Measurements from ENCODE around the gene XRN2. TPM values are rescaled to one million over a fixed set of nuclear protein-coding genes. Genes with fewer than 3 reads are reported as not detected.

The XRN2 gene
- polyA plus RNA-seq, 1 donor from 2014 or later, result 142 TPM

GRCh38 chr20:21352703-21353102 lies 49.6 kb downstream of the XRN2 start:
- H3K4me3 ChIP-seq (ENCODE audit: low read length), result no peak overlapping the region
- H3F3A ChIP-seq (ENCODE audit: insufficient read depth, low read length, poor library complexity, severe bottlenecking), result no peaks in the 10 kb centered on the region
- TF ChIP-seq TAF1 (IDR thresholded peaks at IDR 0.05; ENCODE audit: low read depth) (no peak), EP300 (conservative IDR thresholded peaks at IDR 0.05; ENCODE audit: poor library complexity, severe bottlenecking) (no peak), MXI1 (conservative IDR thresholded peaks at IDR 0.05; ENCODE audit: poor library complexity, severe bottlenecking) (no peak), REST (IDR thresholded peaks at IDR 0.05; ENCODE audit: borderline replicate concordance) (no peak), CTCF (IDR thresholded peaks at IDR 0.05; ENCODE audit: poor library complexity, severe bottlenecking) (no peak), SMC3 (conservative IDR thresholded peaks at IDR 0.05; ENCODE audit: poor library complexity) (no peak), RAD21 (conservative IDR thresholded peaks at IDR 0.05) (no peak), POLR2AphosphoS5 (IDR thresholded peaks at IDR 0.05) (no peak), EZH2 (IDR thresholded peaks at IDR 0.05; ENCODE audit: borderline replicate concordance, insufficient read depth, low read length, poor library complexity, severe bottlenecking) (no peak)
- H3K4me2 ChIP-seq (ENCODE audit: low read length), result no peak overlapping the region
- no peaks in the 10 kb centered on the region for H3K9me3 ChIP-seq (ENCODE audit: low read length)
- H3K27me3 ChIP-seq (ENCODE audit: insufficient read depth, low read depth, low read length), result no peaks in the 10 kb centered on the region
- no peak overlapping the region for H3K9ac ChIP-seq (ENCODE audit: low read length)
- H4K20me1 ChIP-seq (ENCODE audit: insufficient read depth), result no peaks in the 10 kb centered on the region
- H3K36me3 ChIP-seq (ENCODE audit: insufficient read depth, low read length), result peaks cover 19% of the 10 kb centered on the region
- H3K9me2 ChIP-seq (ENCODE audit: insufficient read depth, low read length), result no peaks in the 10 kb centered on the region
- H2AFZ ChIP-seq (ENCODE audit: low read depth, low read length), result no peak overlapping the region
- no peak overlapping the region for H3K27ac ChIP-seq (ENCODE audit: low read length)
- peaks cover 4% of the 10 kb centered on the region for H3K79me2 ChIP-seq (replicated peaks; ENCODE audit: insufficient read depth, low read length)

- no peaks in the 10 kb centered on the region for H3K9me2 ChIP-seq (ENCODE audit: insufficient read depth, low read length)
- H3K4me3 ChIP-seq (ENCODE audit: low read length), result no peak overlapping the region
- H3K27ac ChIP-seq (ENCODE audit: low read length), result no peak overlapping the region
- H3K27me3 ChIP-seq (ENCODE audit: insufficient read depth, low read depth, low read length), result no peaks in the 10 kb centered on the region
- H2AFZ ChIP-seq (ENCODE audit: low read depth, low read length), result no peak overlapping the region
- H3F3A ChIP-seq (ENCODE audit: insufficient read depth, low read length, poor library complexity, severe bottlenecking), result no peaks in the 10 kb centered on the region
- H3K36me3 ChIP-seq (ENCODE audit: insufficient read depth, low read length), result peaks cover 19% of the 10 kb centered on the region
- TF ChIP-seq TAF1 (IDR thresholded peaks at IDR 0.05; ENCODE audit: low read depth) (no peak), EP300 (conservative IDR thresholded peaks at IDR 0.05; ENCODE audit: poor library complexity, severe bottlenecking) (no peak), CTCF (IDR thresholded peaks at IDR 0.05; ENCODE audit: poor library complexity, severe bottlenecking) (no peak), POLR2AphosphoS5 (IDR thresholded peaks at IDR 0.05) (no peak), RAD21 (conservative IDR thresholded peaks at IDR 0.05) (no peak), REST (IDR thresholded peaks at IDR 0.05; ENCODE audit: borderline replicate concordance) (no peak), MXI1 (conservative IDR thresholded peaks at IDR 0.05; ENCODE audit: poor library complexity, severe bottlenecking) (no peak), EZH2 (IDR thresholded peaks at IDR 0.05; ENCODE audit: borderline replicate concordance, insufficient read depth, low read length, poor library complexity, severe bottlenecking) (no peak), SMC3 (conservative IDR thresholded peaks at IDR 0.05; ENCODE audit: poor library complexity) (no peak)
- no peaks in the 10 kb centered on the region for H3K9me3 ChIP-seq (ENCODE audit: low read length)
- no peak overlapping the region for H3K4me2 ChIP-seq (ENCODE audit: low read length)
- H3K79me2 ChIP-seq (replicated peaks; ENCODE audit: insufficient read depth, low read length), result peaks cover 4% of the 10 kb centered on the region
- H4K20me1 ChIP-seq (ENCODE audit: insufficient read depth), result no peaks in the 10 kb centered on the region
- no peak overlapping the region for H3K9ac ChIP-seq (ENCODE audit: low read length)
These were observed 50.1 kb downstream of the XRN2 start for GRCh38 chr20:21353236-21353635.

All from neural cell (in vitro differentiated cells).